ENCODE data around the gene DEUP1. TPM values are rescaled to one million over a fixed set of nuclear protein-coding genes. Genes with fewer than 3 reads are reported as not detected.

The DEUP1 gene
- total RNA-seq, 2 experiments from 2014 or later, result not detected

GRCh38 chr11:93482556-93482955, 152.0 kb downstream of the DEUP1 start:
- Mint-ChIP-seq H3K4me1 (ENCODE audit: low read depth) (no peaks in the 10 kb centered on the region), H3K27ac (no peak overlapping the region), H3K27me3 (no peaks in the 10 kb centered on the region), H3K4me3 (no peak overlapping the region), H3K36me3 (peaks cover 11% of the 10 kb centered on the region), H3K9me3 (no peaks in the 10 kb centered on the region)
- ChIA-PET CTCF (no interaction called here), POLR2A (no interaction called here)
- intact Hi-C loops (cut with micrococcal nuclease), result no loop called here
- DNase-seq, result no peak

- H3K4me1 Mint-ChIP-seq (ENCODE audit: low read depth), result no peaks in the 10 kb centered on the region
- intact Hi-C loops (cut with micrococcal nuclease), result no loop called here
- no peak overlapping the region for H3K4me3 Mint-ChIP-seq
- no peaks in the 10 kb centered on the region for H3K9me3 Mint-ChIP-seq
- ChIA-PET CTCF (no interaction called here), POLR2A (no interaction called here)
- DNase-seq, result no peak
- H3K27me3 Mint-ChIP-seq, result no peaks in the 10 kb centered on the region
- peaks cover 4% of the 10 kb centered on the region for H3K36me3 Mint-ChIP-seq
- no peak overlapping the region for H3K27ac Mint-ChIP-seq
Measured at GRCh38 chr11:93484716-93485115, 154.2 kb downstream of the DEUP1 start.

- Mint-ChIP-seq H3K27me3 (no peaks in the 10 kb centered on the region), H3K9me3 (no peaks in the 10 kb centered on the region), H3K36me3 (peaks cover 4% of the 10 kb centered on the region), H3K4me3 (no peak overlapping the region), H3K4me1 (ENCODE audit: low read depth) (no peaks in the 10 kb centered on the region), H3K27ac (no peak overlapping the region)
- ChIA-PET CTCF (no interaction called here), POLR2A (no interaction called here)
- no peak for DNase-seq
- intact Hi-C loops (cut with micrococcal nuclease), result no loop called here
Measured at GRCh38 chr11:93485983-93486382, 155.4 kb downstream of the DEUP1 start.

DNA sequence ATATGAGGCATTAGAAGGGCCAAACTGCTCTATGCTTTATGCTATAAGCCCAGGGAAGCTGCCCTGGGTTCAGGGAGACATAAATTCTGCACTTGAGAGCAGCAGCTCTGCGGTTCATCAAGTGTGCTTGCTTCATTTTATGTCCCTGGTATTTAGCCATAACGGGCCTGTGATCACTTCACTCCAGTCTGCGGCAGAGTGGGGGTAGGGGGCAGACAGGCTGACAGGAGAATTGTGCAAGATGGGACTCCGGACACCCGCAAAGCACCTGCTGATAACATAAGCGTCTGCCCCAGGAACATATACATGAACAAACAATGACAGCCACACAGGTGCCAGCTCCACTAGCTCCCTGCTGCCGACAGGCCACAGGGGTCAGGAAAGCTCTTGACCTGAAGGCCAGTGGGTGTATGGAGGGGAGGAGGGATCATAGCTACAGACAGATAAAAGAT, 156.5 kb downstream of the DEUP1 start:
- Mint-ChIP-seq H3K4me3 (no peak overlapping the region), H3K4me1 (ENCODE audit: low read depth) (peaks cover 4% of the 10 kb centered on the region), H3K27me3 (no peaks in the 10 kb centered on the region), H3K27ac (no peak overlapping the region), H3K9me3 (no peaks in the 10 kb centered on the region), H3K36me3 (no peaks in the 10 kb centered on the region)
- DNase-seq, result no peak
- ChIA-PET POLR2A (no interaction called here), CTCF (no interaction called here)
- intact Hi-C loops (cut with micrococcal nuclease), result no loop called here

Other genes starting within 250 kb of the DEUP1 start
- gene SLC36A4, start 132.8 kb upstream of the DEUP1 start, total RNA-seq, result 10 to 100 TPM; 13.9 to 14.0 TPM
- 10 to 100 TPM; 40.9 to 41.2 TPM for gene SMCO4, start 212.6 kb downstream of the DEUP1 start, total RNA-seq